HUES6 (cell line): ENCODE results near the gene EPC2.
"Not testable (repeated sequence)": the region's sequence is repeated elsewhere in the genome, so short reads cannot be mapped to it uniquely, and the experiment has no call there.

Experiments used
- H3K27ac ChIP-seq: 2 replicates; pipeline ENCODE4 v1.7.0; 2013; ENCODE audit warnings: low read depth, mild to moderate bottlenecking, low read length, inconsistent platforms
- H3K27me3 ChIP-seq: 2 replicates; pipeline ENCODE4 v1.6.1; 2013; ENCODE audit warnings: low read length; ENCODE audit not compliant: control insufficient read depth, insufficient read depth
- H3K36me3 ChIP-seq: 2 replicates; pipeline ENCODE4 v1.6.1; 2013; ENCODE audit warnings: low read length; ENCODE audit not compliant: control insufficient read depth, insufficient read depth
- H3K4me1 ChIP-seq: 2 replicates; pipeline ENCODE4 v1.6.1; 2013; ENCODE audit warnings: low read length; ENCODE audit not compliant: control insufficient read depth, insufficient read depth
- H3K4me3 ChIP-seq: 2 replicates; pipeline ENCODE4 v1.5.1; 2013; ENCODE audit warnings: low read depth, low read length
- H3K9ac ChIP-seq: one replicate; pipeline ENCODE4 v1.6.1; 2013; ENCODE audit warnings: mild to moderate bottlenecking, low read length
- H3K9me3 ChIP-seq: 2 replicates; pipeline ENCODE4 v1.6.1; 2013; ENCODE audit warnings: low read depth, low read length; ENCODE audit not compliant: control insufficient read depth, insufficient read depth

Gene EPC2

DNA sequence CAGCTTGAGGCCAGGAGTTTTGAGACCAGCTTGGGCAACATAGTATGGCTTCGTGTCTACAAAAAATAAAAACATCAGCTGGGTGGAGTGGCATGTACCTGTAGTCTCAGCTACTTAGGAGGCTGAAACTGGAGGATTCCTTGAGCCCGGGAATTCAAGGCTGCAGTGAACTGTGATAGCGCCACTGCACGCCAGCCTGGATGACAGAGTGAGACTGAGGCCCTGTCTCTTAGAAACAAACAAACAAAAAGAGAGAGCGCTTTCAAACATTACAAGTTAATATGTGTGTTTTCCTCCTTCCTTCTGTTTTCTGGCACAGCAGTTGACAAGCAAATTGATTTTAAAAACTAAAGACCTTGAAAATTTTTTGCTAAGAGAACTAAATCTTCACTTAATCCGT, 9.9 kb downstream of the EPC2 start:
- no peak overlapping the region for H3K9ac ChIP-seq
- no peaks in the 10 kb centered on the region for H3K36me3 ChIP-seq
- no peaks in the 10 kb centered on the region for H3K27me3 ChIP-seq
- peaks cover 19% of the 10 kb centered on the region for H3K4me1 ChIP-seq
- no peaks in the 10 kb centered on the region for H3K9me3 ChIP-seq
- H3K27ac ChIP-seq = no peak overlapping the region
- H3K4me3 ChIP-seq = no peak overlapping the region

GRCh38 chr2:148656516-148656915, 12.0 kb downstream of the EPC2 start:
- Histone ChIP-seq H3K4me3 (no peak overlapping the region), H3K4me1 (peaks cover 19% of the 10 kb centered on the region), H3K36me3 (no peaks in the 10 kb centered on the region), H3K9me3 (no peaks in the 10 kb centered on the region), H3K27ac (no peak overlapping the region), H3K9ac (no peak overlapping the region), H3K27me3 (no peaks in the 10 kb centered on the region)

DNA sequence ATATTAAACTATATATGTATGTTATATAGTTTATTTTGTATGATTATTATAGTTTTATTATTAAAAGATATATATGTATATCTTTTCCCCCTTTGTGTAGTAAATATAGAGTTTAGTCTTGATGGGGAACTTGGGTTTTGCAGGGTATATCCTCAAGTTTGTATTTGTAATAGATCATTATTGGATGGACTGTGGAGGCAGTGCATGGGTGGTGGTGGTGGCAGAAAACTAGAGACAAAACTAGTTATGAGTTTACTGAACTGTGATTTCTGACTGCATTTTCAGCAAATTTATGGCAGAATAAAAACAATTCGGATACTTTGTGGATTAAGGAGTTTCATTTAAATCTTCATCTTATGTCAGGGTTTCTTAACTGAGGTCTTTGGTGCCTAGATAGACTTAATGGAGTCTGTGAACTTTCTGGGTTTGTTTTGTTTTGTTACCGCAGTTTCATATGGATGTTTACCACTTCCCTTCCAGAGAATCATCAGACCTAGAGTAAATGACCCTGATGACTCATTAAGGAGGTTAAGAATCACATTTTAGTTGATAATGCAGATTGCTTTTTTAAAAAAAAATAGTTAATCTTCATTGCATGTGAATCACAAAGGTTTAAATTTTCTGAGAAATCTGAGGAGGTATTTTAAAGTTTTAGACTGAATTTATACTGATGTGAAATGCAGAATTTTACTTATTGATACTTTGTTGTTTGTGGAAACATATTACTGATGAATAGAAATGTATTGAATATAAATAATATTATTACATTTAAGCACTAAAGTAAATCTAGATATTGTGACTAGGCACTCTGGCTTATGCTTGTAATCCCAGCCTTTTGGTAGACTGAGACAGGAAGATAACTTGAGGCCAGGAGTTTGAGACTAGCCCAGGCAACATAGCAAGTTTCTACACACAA, 14.5 kb downstream of the EPC2 start:
- Histone ChIP-seq H3K4me1 (peaks cover 9% of the 10 kb centered on the region; the same call in 1 of the 2 replicates), H3K27ac (no peak overlapping the region), H3K36me3 (no peaks in the 10 kb centered on the region), H3K27me3 (no peaks in the 10 kb centered on the region), H3K9ac (no peak overlapping the region), H3K4me3 (no peak overlapping the region), H3K9me3 (no peaks in the 10 kb centered on the region)

DNA sequence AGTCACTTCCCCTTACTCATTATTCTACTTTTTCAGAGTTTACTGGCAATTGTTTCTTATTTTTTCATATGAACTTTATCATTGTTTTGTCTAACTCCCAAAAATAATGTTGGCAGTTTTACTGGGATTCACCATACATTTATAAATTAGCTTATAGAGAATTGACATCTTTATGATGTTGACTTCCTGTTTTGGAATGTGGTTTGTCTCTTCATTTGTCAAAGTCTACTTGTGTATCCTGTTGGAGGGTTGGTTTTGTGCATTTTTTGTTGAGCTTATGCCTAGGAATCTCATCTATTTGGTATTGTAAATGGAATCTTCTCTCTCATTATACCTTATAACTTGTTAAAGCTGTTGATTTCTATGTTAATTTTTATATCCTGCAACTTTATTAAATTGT, 16.4 kb downstream of the EPC2 start:
- H3K4me1 ChIP-seq = peaks cover 9% of the 10 kb centered on the region; the same call in 1 of the 2 replicates
- no peak overlapping the region for H3K27ac ChIP-seq
- H3K27me3 ChIP-seq = no peaks in the 10 kb centered on the region
- H3K9ac ChIP-seq = no peak overlapping the region
- no peaks in the 10 kb centered on the region for H3K9me3 ChIP-seq
- no peak overlapping the region for H3K4me3 ChIP-seq
- H3K36me3 ChIP-seq = no peaks in the 10 kb centered on the region

DNA sequence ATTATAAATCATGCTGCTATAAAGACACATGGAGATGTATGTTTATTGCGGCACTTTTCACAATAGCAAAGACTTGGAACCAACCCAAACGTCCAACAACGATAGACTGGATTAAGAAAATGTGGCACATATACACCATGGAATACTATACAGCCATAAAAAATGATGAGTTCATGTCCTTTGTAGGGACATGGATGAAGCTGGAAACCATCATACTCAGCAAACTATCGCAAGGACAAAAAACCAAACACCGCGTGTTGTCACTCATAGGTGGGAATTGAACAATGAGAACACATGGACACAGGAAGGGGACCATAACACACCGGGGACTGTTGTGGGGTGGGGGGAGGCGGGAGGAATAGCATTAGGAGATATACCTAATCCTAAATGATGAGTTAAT, 17.8 kb downstream of the EPC2 start:
- H3K4me1 ChIP-seq = peaks cover 14% of the 10 kb centered on the region
- H3K9ac ChIP-seq, H3K27ac ChIP-seq, H3K4me3 ChIP-seq, H3K36me3 ChIP-seq, H3K27me3 ChIP-seq, H3K9me3 ChIP-seq: not testable (repeated sequence)

DNA sequence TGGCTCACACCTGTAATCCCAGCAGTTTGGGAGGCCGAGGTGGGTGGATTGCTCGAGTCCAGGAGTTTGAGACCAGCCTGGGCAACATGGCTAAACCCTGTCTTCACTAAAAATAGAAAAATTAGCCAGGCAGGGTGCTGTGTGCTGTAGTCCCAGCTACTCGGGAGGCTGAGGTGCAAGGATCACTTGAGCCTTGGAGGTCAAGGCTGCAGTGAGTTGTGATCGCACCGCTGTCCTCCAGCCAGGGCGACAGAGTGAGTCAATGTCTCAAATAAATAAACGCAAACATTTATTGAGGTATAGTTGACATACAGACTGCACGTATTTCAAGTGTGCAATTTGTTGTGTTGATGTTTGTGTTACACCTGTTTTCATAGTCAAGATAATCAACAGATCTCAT, 19.7 kb downstream of the EPC2 start:
- H3K36me3 ChIP-seq = no peaks in the 10 kb centered on the region
- no peaks in the 10 kb centered on the region for H3K9me3 ChIP-seq
- H3K27ac ChIP-seq = no peak overlapping the region
- peaks cover 9% of the 10 kb centered on the region for H3K4me1 ChIP-seq
- no peak overlapping the region for H3K9ac ChIP-seq
- H3K27me3 ChIP-seq = no peaks in the 10 kb centered on the region
- no peak overlapping the region for H3K4me3 ChIP-seq

DNA sequence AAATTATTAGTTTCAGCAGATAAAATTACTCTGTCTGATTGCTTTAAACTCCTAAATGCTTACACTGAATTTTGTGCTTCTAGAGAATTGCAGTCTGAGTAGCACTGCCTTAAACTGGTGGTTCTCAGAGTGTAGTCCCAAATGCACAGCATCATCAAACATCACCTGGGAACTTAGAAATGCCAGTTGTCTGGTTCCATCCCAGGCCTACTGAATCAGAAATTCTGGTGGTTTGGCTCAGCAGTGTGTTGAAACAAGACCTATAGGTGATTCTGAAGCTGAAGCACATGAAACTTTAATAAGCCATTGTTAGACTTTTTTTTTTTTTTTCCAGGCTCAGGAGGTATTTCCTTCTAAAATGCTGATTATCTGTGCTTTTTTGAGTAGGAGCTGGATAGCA, 22.0 kb downstream of the EPC2 start:
- H3K36me3 ChIP-seq = no peaks in the 10 kb centered on the region
- no peaks in the 10 kb centered on the region for H3K9me3 ChIP-seq
- H3K9ac ChIP-seq = no peak overlapping the region
- no peak overlapping the region for H3K27ac ChIP-seq
- peaks cover 9% of the 10 kb centered on the region for H3K4me1 ChIP-seq
- no peak overlapping the region for H3K4me3 ChIP-seq
- no peaks in the 10 kb centered on the region for H3K27me3 ChIP-seq

GRCh38 chr2:148667113-148667836, 22.7 kb downstream of the EPC2 start:
- Histone ChIP-seq H3K4me1 (peaks cover 9% of the 10 kb centered on the region), H3K4me3 (no peak overlapping the region), H3K9me3 (no peaks in the 10 kb centered on the region), H3K9ac (no peak overlapping the region), H3K27ac (no peak overlapping the region), H3K27me3 (no peaks in the 10 kb centered on the region), H3K36me3 (no peaks in the 10 kb centered on the region)

GRCh38 chr2:148670773-148671172, 26.2 kb downstream of the EPC2 start:
- H3K9me3 ChIP-seq = no peaks in the 10 kb centered on the region
- H3K27ac ChIP-seq = no peak overlapping the region
- peaks cover 18% of the 10 kb centered on the region for H3K4me1 ChIP-seq
- no peak overlapping the region for H3K4me3 ChIP-seq
- H3K9ac ChIP-seq = no peak overlapping the region
- no peaks in the 10 kb centered on the region for H3K36me3 ChIP-seq
- no peaks in the 10 kb centered on the region for H3K27me3 ChIP-seq

- H3K36me3 ChIP-seq = no peaks in the 10 kb centered on the region
- H3K4me1 ChIP-seq = peaks cover 9% of the 10 kb centered on the region
- no peaks in the 10 kb centered on the region for H3K9me3 ChIP-seq
- no peak overlapping the region for H3K27ac ChIP-seq
- H3K4me3 ChIP-seq = no peak overlapping the region
- no peaks in the 10 kb centered on the region for H3K27me3 ChIP-seq
- no peak overlapping the region for H3K9ac ChIP-seq
Measured at GRCh38 chr2:148674063-148675020, 29.8 kb downstream of the EPC2 start.
